ENCODE measurements around the gene HOXD1. TPM values are rescaled to one million over a fixed set of nuclear protein-coding genes. Genes with fewer than 3 reads are reported as not detected.

Gene HOXD1
- total RNA-seq, 2 donors from 2014 or later, result 2.3 to 6.1 TPM

GRCh38 chr2:176170602-176171305, 17.7 kb upstream of the HOXD1 start:
- TF ChIP-seq POLR2A (IDR thresholded peaks at IDR 0.05) (no peak), CTCF (IDR thresholded peaks at IDR 0.05) (no peak)
- no peak for DNase-seq (ENCODE audit: low spot score)
- peaks cover 30% of the 10 kb centered on the region for H3K27me3 ChIP-seq (replicated peaks; ENCODE audit: insufficient read depth)
- no peak overlapping the region for H3K4me3 ChIP-seq
- H3K9me3 ChIP-seq, result no peaks in the 10 kb centered on the region
- H3K36me3 ChIP-seq, result no peaks in the 10 kb centered on the region
- WGBS, result 95% methylated on average over 1 of the region's 1 CpG
- H3K4me1 ChIP-seq (replicated peaks), result no peaks in the 10 kb centered on the region
- H3K27ac ChIP-seq, result no peak overlapping the region
- intact Hi-C loops (cut with DNase I), result no loop called here

GRCh38 chr2:176171351-176172006, 17.0 kb upstream of the HOXD1 start:
- Histone ChIP-seq H3K9me3 (no peaks in the 10 kb centered on the region), H3K27ac (no peak overlapping the region), H3K4me1 (replicated peaks) (no peaks in the 10 kb centered on the region), H3K27me3 (replicated peaks; ENCODE audit: insufficient read depth) (peaks cover 32% of the 10 kb centered on the region), H3K4me3 (no peak overlapping the region), H3K36me3 (no peaks in the 10 kb centered on the region)
- TF ChIP-seq CTCF (IDR thresholded peaks at IDR 0.05) (no peak), POLR2AphosphoS5 (IDR thresholded peaks at IDR 0.05) (no peak), POLR2A (IDR thresholded peaks at IDR 0.05) (no peak)
- intact Hi-C loops (cut with DNase I), result no loop called here
- 31% methylated on average over 51 of the region's 51 CpGs for WGBS
- no peak for DNase-seq (ENCODE audit: low spot score)

GRCh38 chr2:176172007-176172894, 16.2 kb upstream of the HOXD1 start:
- intact Hi-C loops (cut with DNase I), result no loop called here
- TF ChIP-seq CTCF (IDR thresholded peaks at IDR 0.05), result no peak
- TF ChIP-seq POLR2A (IDR thresholded peaks at IDR 0.05), result no peak
- TF ChIP-seq POLR2AphosphoS5 (IDR thresholded peaks at IDR 0.05), result no peak
- no peak overlapping the region for H3K4me3 ChIP-seq
- no peak overlapping the region for H3K27ac ChIP-seq
- no peaks in the 10 kb centered on the region for H3K4me1 ChIP-seq (replicated peaks)
- no peaks in the 10 kb centered on the region for H3K9me3 ChIP-seq
- no peak for DNase-seq (ENCODE audit: low spot score)
- H3K36me3 ChIP-seq, result no peaks in the 10 kb centered on the region
- 37% methylated on average over 55 of the region's 60 CpGs for WGBS
- H3K27me3 ChIP-seq (replicated peaks; ENCODE audit: insufficient read depth), result peaks cover 32% of the 10 kb centered on the region

- intact Hi-C loops (cut with DNase I), result no loop called here
- no peak overlapping the region for H3K4me3 ChIP-seq
- H3K36me3 ChIP-seq, result no peaks in the 10 kb centered on the region
- DNase-seq (ENCODE audit: low spot score), result no peak
- H3K27me3 ChIP-seq (replicated peaks; ENCODE audit: insufficient read depth), result peaks cover 34% of the 10 kb centered on the region
- WGBS, result 59% methylated on average over 14 of the region's 14 CpGs
- no peaks in the 10 kb centered on the region for H3K9me3 ChIP-seq
- no peak overlapping the region for H3K27ac ChIP-seq
- TF ChIP-seq POLR2A (IDR thresholded peaks at IDR 0.05), result no peak
- TF ChIP-seq CTCF (IDR thresholded peaks at IDR 0.05), result no peak
- no peak for TF ChIP-seq POLR2AphosphoS5 (IDR thresholded peaks at IDR 0.05)
- H3K4me1 ChIP-seq (replicated peaks), result no peaks in the 10 kb centered on the region
These were observed 15.4 kb upstream of the HOXD1 start for GRCh38 chr2:176172895-176173566.

Data from prostate gland (tissue), 2 donors.